Activated gamma-delta T cell treated with anti-CD3 and anti-CD28 coated beads, Interleukin-2, amount 50 U/mL, for 16 hours (primary cell): ENCODE results near the gene TTC1.
"Not testable (repeated sequence)": the region's sequence is repeated elsewhere in the genome, so short reads cannot be mapped to it uniquely, and the experiment has no call there.

Experiments
- DNase-seq: peaks from one replicate; pipeline ENCODE4 v3.0.0-alpha.2; 2020; ENCODE audit warnings: low read depth

The TTC1 gene, protein sequence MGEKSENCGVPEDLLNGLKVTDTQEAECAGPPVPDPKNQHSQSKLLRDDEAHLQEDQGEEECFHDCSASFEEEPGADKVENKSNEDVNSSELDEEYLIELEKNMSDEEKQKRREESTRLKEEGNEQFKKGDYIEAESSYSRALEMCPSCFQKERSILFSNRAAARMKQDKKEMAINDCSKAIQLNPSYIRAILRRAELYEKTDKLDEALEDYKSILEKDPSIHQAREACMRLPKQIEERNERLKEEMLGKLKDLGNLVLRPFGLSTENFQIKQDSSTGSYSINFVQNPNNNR

GRCh38 chr5:160008877-160009590 is at the start of gene TTC1:
Gene TTC1, plus strand, starts transcription at chr5:160009139. Its CDS starts 1,390 bp downstream, at chr5:160010529.
- peak; percentile 86 for DNase-seq

DNA sequence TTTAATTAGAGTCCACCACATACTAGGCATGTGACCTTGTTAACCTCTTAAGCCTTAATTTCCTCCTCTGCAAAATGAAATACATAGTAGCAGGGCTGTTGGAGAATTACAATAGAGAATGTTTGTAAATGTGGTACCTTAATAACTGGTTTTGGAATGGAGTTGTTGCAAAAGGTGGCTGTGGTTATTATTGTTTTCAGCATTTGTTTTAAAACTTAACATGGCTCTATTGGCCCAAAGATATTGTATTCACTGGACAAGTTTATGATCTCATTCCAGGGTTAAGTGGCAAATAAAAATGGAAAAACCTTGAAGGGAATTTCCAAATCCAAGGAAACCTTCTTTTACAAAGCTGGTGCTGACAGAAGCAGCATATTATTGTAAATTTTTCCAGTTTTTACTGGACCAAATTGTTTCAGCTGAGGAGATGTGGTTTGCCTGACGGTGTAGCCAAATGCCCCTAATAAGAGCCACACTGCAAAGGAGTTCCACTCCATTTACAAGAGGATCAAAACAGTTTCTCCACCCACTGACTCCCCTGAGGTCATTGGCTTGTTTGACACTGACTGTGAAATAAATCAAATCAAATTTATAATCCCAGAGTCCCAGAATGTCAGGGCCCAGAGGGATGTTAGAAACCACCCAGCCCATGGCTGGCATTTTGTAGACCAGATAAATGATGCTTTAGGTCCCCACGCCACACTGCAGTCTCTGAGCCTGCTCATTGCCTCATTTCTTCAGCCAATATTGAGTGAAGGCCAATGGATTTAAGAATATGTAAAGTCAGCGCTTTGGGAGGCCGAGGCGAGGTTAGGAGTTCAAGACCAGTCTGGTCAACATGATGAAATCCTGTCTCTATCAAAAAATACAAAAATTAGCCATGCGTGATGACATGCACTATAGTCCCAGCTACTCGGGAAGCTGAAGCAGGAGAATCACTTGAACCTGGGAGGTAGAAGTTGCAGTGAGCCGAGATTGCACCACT is 47.5 kb upstream of the TTC1 start:
- DNase-seq = no peak

GRCh38 chr5:159962214-159962613 is 46.7 kb upstream of the TTC1 start:
- no peak for DNase-seq

- DNase-seq = no peak
These were observed 45.0 kb upstream of the TTC1 start for GRCh38 chr5:159963935-159964334.

DNA sequence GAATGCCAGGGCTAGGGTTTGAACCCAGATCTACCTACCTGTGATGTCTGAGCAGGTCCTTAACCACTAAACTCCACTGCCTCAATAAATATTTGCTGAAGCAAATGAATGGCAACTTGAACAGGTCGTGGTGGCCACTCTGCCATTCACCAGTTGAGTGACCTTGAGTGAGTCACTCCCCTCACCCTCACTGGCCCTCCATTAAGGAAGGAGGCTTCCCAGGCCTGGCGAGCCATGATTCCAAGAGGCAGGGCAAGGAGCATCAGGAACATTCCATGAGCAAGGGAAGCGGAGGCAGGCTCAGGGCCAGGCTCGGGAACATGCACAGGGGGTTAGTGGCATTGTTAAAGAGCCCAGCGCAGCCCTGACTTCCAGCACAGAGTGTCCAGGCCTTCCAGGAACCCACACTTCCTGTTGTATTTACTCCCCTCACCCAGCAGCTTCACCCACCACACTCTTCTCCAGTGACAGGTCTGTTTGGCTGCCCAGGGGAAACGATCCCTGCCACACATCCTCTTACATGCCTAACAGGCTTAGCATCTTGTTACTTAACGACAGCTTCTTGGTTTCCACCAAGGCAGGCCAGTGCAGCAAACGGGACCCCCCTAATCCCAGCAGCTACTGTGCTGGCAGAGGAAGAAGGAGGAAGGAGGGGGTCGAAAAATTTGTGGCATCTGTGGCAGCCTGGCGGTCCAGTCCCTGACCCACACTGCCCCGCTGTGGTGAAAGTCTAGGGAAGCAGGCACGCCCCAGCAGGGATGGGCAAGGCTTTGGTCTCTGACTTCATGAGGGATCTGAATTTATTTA is 43.7 kb upstream of the TTC1 start:
- no peak for DNase-seq

GRCh38 chr5:159965838-159966128 is 43.2 kb upstream of the TTC1 start:
- DNase-seq = not testable (repeated sequence)

DNA sequence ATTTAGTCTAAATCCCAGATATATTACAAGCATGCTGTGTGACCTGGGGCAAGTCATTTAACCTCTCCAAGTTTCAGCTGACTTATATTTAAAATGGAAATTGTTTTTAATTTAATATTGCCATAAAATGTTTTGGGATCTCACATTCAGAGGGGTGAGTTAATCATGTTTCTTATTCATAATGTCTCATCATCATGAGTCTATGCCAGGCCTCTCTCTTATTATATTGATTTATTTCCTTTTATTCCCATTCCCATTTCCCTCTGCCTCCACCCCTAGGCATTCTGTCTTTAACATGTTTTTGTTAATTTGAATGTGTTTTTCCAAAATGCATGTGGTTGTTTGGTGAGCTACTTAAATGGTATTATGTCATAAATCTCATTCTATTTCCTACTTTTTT is 39.0 kb upstream of the TTC1 start:
- DNase-seq = no peak

DNA sequence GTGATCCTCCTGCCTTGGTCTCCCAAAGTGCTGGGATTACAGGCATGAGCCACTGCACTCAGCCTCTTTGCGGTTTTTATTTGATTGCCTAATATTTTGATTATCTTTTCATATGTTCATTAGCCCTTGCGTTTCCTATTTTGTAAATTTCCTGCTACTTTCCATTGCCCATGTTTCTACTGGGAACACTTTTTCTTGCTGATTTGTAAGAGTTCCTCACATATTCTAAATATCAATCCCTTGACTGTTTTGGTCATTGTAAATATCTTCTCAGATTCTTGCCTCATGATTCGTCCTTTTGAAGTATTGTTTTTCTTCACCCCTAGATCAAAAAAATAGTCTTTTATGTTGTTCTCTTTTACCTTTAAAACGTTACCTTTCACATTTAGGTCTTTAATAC is 37.9 kb upstream of the TTC1 start:
- no peak for DNase-seq

- no peak for DNase-seq
These were observed 37.4 kb upstream of the TTC1 start for GRCh38 chr5:159971514-159971913.

- DNase-seq = no peak
These were observed 36.9 kb upstream of the TTC1 start for GRCh38 chr5:159971931-159972461.

GRCh38 chr5:159972538-159973362 is 36.2 kb upstream of the TTC1 start:
- no peak for DNase-seq

- DNase-seq = no peak
These were observed 33.4 kb upstream of the TTC1 start for GRCh38 chr5:159975462-159976019.

GRCh38 chr5:159976921-159977320 is 32.0 kb upstream of the TTC1 start:
- no peak for DNase-seq

- no peak for DNase-seq
These were observed 30.6 kb upstream of the TTC1 start for GRCh38 chr5:159978358-159978757.

DNA sequence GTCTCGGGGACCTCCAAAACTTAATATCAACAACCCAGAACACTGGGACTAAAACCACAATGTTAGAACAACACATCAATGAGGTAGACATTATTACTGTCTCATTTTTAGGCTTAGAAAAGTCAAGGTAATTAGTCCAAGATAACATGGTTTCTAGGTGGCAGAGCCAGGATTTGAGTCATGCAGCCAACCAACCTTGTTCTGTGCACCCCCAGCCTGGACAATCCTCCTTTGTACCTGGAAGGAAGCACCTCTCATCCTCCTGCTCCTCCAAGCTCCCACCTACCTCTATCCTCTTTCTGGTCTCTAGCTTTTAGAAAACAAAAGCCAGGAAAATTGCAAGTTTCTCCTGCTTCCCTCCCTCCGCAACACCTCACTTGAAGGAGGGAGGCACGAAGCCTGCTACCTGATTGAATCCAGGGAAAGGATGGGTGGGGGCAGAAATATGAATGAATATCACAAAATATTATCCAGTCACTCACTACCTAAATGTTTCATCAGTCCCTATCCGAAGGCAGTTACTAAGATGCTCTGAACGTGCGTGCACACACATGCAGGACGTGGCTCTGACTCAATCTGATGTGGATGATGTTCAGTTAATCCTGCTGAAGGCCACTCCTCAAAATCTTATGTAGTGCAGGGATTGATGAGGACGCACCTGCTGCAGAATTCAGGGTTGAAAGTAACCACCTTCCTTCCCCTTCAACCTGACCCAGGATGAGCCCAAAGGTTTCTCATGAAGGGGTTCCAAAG is 26.3 kb upstream of the TTC1 start:
- no peak for DNase-seq

- DNase-seq = peak; percentile 55
These were observed 21.8 kb upstream of the TTC1 start for GRCh38 chr5:159987031-159987674.

GRCh38 chr5:159990506-159990905 is 18.4 kb upstream of the TTC1 start:
- DNase-seq = no peak

DNA sequence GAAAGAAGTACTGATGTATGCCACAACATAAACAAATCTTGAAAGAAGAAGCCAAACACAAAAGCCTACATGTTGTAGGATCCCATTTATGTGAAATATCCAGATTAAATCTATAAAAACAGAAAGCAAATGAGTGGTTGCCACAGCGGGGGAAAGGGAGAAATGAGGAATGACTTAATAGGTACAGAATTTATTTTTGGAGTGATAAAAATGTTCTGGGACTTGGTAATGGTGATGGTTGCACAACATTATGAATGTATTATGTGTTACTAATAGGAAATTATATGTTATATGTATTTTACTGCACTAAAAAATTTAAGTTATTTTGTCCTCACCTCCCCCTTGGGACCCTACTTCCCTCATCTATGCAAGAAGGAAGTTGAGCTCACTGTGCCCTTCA is 16.4 kb upstream of the TTC1 start:
- no peak for DNase-seq

- no peak for DNase-seq
These were observed 15.7 kb upstream of the TTC1 start for GRCh38 chr5:159993194-159993593.
